ENCODE data around the gene SFXN3. TPM values are rescaled to one million over a fixed set of nuclear protein-coding genes. Genes with fewer than 3 reads are reported as not detected.

The SFXN3 gene
- total and polyA plus RNA-seq, 2 of the 13 experiments (the other 11 are each of a cell fraction or from before 2014, with no cell fraction given): 16.8 to 71.5 TPM

DNA sequence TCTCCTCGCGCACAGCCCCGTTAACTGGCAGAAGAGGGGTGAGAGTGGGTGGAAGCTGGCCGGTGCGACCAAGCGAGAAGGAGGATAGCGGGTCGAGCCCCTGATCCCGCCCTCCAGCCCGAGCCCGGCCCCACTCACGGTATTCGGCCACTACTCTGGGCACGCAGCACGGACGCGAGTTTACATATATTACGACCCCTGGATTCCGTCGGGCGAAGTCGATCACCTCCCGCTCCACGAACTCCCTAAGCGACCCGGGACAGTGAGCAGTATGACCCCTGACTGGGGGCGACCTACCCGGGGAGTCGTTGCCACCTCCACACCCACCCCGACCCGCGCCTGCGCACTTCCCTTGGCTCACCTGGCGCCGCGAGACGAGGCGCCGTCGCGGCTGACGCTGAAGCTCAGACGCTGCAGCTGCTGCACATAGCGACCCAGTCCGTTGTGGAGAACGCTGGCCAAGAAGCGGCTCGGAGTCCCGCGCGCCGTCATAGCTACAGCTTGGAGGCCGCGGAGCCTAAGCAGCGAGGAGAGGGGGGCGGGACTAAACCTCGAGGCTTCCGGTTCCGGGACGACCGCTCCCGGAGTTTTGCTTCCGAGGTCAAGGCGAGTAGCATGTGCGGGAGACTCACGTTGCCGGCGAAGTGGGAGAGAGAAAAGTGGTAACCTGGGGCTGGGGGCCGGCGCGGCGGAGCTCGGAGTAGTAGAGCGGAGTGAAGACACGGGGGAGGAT is 43.9 kb upstream of the SFXN3 start, which contains the start of the genes MRPL43 and TWNK (continued):
- TF ChIP-seq TOPORS (CRISPR knock-in tag; IDR thresholded peaks at IDR 0.05): peak; percentile 92
- peak; percentile 78 for TF ChIP-seq PITX1 (CRISPR knock-in tag; IDR thresholded peaks at IDR 0.05)
- TF ChIP-seq ZNF136 (CRISPR knock-in tag; IDR thresholded peaks at IDR 0.05; ENCODE audit: low read depth): no peak
- TF ChIP-seq, protein P1, sequence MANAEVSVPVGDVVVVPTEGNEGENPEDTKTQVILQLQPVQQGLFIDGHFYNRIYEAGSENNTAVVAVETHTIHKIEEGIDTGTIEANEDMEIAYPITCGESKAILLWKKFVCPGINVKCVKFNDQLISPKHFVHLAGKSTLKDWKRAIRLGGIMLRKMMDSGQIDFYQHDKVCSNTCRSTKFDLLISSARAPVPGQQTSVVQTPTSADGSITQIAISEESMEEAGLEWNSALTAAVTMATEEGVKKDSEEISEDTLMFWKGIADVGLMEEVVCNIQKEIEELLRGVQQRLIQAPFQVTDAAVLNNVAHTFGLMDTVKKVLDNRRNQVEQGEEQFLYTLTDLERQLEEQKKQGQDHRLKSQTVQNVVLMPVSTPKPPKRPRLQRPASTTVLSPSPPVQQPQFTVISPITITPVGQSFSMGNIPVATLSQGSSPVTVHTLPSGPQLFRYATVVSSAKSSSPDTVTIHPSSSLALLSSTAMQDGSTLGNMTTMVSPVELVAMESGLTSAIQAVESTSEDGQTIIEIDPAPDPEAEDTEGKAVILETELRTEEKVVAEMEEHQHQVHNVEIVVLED (CRISPR knock-in tag; IDR thresholded peaks at IDR 0.05; ENCODE audit: borderline replicate concordance): peak; percentile 52; the same call in 1 of the 2 replicates
- TF ChIP-seq ZNF816 (CRISPR knock-in tag; IDR thresholded peaks at IDR 0.05; ENCODE audit: borderline replicate concordance): no peak
- TF ChIP-seq SMAD1 (CRISPR knock-in tag; IDR thresholded peaks at IDR 0.05; ENCODE audit: borderline replicate concordance, low read depth): no peak; the same call in 1 of the 2 replicates
- 0 out of 2 replicates have a peak, but pooled peaks have one; percentile 15 for TF ChIP-seq HES4 (CRISPR knock-in tag; IDR thresholded peaks at IDR 0.05; ENCODE audit: borderline replicate concordance)
- peak; percentile 70 for TF ChIP-seq PHF21A (CRISPR knock-in tag; IDR thresholded peaks at IDR 0.05)
- TF ChIP-seq, protein P2, sequence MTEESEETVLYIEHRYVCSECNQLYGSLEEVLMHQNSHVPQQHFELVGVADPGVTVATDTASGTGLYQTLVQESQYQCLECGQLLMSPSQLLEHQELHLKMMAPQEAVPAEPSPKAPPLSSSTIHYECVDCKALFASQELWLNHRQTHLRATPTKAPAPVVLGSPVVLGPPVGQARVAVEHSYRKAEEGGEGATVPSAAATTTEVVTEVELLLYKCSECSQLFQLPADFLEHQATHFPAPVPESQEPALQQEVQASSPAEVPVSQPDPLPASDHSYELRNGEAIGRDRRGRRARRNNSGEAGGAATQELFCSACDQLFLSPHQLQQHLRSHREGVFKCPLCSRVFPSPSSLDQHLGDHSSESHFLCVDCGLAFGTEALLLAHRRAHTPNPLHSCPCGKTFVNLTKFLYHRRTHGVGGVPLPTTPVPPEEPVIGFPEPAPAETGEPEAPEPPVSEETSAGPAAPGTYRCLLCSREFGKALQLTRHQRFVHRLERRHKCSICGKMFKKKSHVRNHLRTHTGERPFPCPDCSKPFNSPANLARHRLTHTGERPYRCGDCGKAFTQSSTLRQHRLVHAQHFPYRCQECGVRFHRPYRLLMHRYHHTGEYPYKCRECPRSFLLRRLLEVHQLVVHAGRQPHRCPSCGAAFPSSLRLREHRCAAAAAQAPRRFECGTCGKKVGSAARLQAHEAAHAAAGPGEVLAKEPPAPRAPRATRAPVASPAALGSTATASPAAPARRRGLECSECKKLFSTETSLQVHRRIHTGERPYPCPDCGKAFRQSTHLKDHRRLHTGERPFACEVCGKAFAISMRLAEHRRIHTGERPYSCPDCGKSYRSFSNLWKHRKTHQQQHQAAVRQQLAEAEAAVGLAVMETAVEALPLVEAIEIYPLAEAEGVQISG (CRISPR knock-in tag; IDR thresholded peaks at IDR 0.05): peak; percentile 91
- TF ChIP-seq, protein P3, sequence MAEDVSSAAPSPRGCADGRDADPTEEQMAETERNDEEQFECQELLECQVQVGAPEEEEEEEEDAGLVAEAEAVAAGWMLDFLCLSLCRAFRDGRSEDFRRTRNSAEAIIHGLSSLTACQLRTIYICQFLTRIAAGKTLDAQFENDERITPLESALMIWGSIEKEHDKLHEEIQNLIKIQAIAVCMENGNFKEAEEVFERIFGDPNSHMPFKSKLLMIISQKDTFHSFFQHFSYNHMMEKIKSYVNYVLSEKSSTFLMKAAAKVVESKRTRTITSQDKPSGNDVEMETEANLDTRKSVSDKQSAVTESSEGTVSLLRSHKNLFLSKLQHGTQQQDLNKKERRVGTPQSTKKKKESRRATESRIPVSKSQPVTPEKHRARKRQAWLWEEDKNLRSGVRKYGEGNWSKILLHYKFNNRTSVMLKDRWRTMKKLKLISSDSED (CRISPR knock-in tag; IDR thresholded peaks at IDR 0.05): 0 out of 2 replicates have a peak, but pooled peaks have one; percentile 92
- peak; percentile 15; the same call in 1 of the 2 replicates for TF ChIP-seq GPN1 (CRISPR knock-in tag; IDR thresholded peaks at IDR 0.05; ENCODE audit: borderline replicate concordance)
- no peak for TF ChIP-seq ZBTB21 (CRISPR knock-in tag; IDR thresholded peaks at IDR 0.05)
- no peak for TF ChIP-seq REXO4 (CRISPR knock-in tag; IDR thresholded peaks at IDR 0.05; ENCODE audit: borderline replicate concordance)
- TF ChIP-seq ZMYM4 (CRISPR knock-in tag; IDR thresholded peaks at IDR 0.05): no peak
- TF ChIP-seq, protein P4, sequence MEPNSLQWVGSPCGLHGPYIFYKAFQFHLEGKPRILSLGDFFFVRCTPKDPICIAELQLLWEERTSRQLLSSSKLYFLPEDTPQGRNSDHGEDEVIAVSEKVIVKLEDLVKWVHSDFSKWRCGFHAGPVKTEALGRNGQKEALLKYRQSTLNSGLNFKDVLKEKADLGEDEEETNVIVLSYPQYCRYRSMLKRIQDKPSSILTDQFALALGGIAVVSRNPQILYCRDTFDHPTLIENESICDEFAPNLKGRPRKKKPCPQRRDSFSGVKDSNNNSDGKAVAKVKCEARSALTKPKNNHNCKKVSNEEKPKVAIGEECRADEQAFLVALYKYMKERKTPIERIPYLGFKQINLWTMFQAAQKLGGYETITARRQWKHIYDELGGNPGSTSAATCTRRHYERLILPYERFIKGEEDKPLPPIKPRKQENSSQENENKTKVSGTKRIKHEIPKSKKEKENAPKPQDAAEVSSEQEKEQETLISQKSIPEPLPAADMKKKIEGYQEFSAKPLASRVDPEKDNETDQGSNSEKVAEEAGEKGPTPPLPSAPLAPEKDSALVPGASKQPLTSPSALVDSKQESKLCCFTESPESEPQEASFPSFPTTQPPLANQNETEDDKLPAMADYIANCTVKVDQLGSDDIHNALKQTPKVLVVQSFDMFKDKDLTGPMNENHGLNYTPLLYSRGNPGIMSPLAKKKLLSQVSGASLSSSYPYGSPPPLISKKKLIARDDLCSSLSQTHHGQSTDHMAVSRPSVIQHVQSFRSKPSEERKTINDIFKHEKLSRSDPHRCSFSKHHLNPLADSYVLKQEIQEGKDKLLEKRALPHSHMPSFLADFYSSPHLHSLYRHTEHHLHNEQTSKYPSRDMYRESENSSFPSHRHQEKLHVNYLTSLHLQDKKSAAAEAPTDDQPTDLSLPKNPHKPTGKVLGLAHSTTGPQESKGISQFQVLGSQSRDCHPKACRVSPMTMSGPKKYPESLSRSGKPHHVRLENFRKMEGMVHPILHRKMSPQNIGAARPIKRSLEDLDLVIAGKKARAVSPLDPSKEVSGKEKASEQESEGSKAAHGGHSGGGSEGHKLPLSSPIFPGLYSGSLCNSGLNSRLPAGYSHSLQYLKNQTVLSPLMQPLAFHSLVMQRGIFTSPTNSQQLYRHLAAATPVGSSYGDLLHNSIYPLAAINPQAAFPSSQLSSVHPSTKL (CRISPR knock-in tag; IDR thresholded peaks at IDR 0.05): peak; percentile 31; the same call in 1 of the 2 replicates
- TF ChIP-seq ZNF616 (CRISPR knock-in tag; IDR thresholded peaks at IDR 0.05; ENCODE audit: low read depth): peak; percentile 57; the same call in 1 of the 2 replicates
- no peak for TF ChIP-seq ZNF3 (CRISPR knock-in tag; IDR thresholded peaks at IDR 0.05)
- peak; percentile 43 for TF ChIP-seq MED1 (CRISPR knock-in tag; IDR thresholded peaks at IDR 0.05)
